DMS114 treated with DMSO at 0.1 percent for 48 hours (cell line): ENCODE measurements around the gene EEF2K.

ENCODE experiments used
- DNase-seq: peaks from one replicate; lab custom pipeline; 2025; ENCODE audit not compliant: unreplicated experiment; lab: John Stamatoyannopoulos, UW

EEF2K gene

GRCh38 chr16:22239131-22239805 lies 33.2 kb downstream of the EEF2K start:
- no peak for DNase-seq

- no peak for DNase-seq
Observed at GRCh38 chr16:22240023-22240710, 34.1 kb downstream of the EEF2K start.

- DNase-seq = no peak
Observed at GRCh38 chr16:22250522-22250921, 44.4 kb downstream of the EEF2K start.

- no peak for DNase-seq
Observed at GRCh38 chr16:22252317-22252716, 46.2 kb downstream of the EEF2K start.

- DNase-seq = no peak
Observed at GRCh38 chr16:22253272-22253671, 47.2 kb downstream of the EEF2K start.

GRCh38 chr16:22255335-22255734 lies 49.3 kb downstream of the EEF2K start:
- DNase-seq = no peak

- no peak for DNase-seq
Observed at GRCh38 chr16:22257440-22257839, 51.4 kb downstream of the EEF2K start.

GRCh38 chr16:22260490-22260889 lies 54.4 kb downstream of the EEF2K start:
- DNase-seq = no peak

GRCh38 chr16:22262460-22262859 lies 56.4 kb downstream of the EEF2K start:
- no peak for DNase-seq

- no peak for DNase-seq
Observed at GRCh38 chr16:22264786-22265185, 58.7 kb downstream of the EEF2K start.

- no peak for DNase-seq
Observed at GRCh38 chr16:22265351-22265750, 59.3 kb downstream of the EEF2K start.

- no peak for DNase-seq
Observed at GRCh38 chr16:22266546-22266945, 60.5 kb downstream of the EEF2K start.

GRCh38 chr16:22267764-22268163 lies 61.7 kb downstream of the EEF2K start:
- no peak for DNase-seq

GRCh38 chr16:22270525-22270924 lies 64.4 kb downstream of the EEF2K start:
- no peak for DNase-seq

- no peak for DNase-seq
Observed at GRCh38 chr16:22272870-22273650, 67.0 kb downstream of the EEF2K start.

- no peak for DNase-seq
Observed at GRCh38 chr16:22274916-22275315, 68.8 kb downstream of the EEF2K start.

- DNase-seq = no peak
Observed at GRCh38 chr16:22278441-22279230, 72.6 kb downstream of the EEF2K start.

- DNase-seq = no peak
Observed at GRCh38 chr16:22282254-22282892, 76.3 kb downstream of the EEF2K start.

- no peak for DNase-seq
Observed at GRCh38 chr16:22284637-22285036, 78.6 kb downstream of the EEF2K start.

GRCh38 chr16:22285080-22285479 lies 79.0 kb downstream of the EEF2K start:
- no peak for DNase-seq

- no peak for DNase-seq
Observed at GRCh38 chr16:22291020-22291419, 84.9 kb downstream of the EEF2K start.
